ENCODE results near the gene LRRC42.

The LRRC42 gene

GRCh38 chr1:53942127-53942957 is 3.8 kb upstream of the LRRC42 start:
- no peak for DNase-seq (ENCODE audit: low read depth)

GRCh38 chr1:53943090-53943489 is 3.1 kb upstream of the LRRC42 start:
- DNase-seq (ENCODE audit: low read depth): no peak

- DNase-seq (ENCODE audit: low read depth): no peak
These were observed 2.6 kb upstream of the LRRC42 start for GRCh38 chr1:53943490-53944043.

GRCh38 chr1:53944469-53945182 is 1.5 kb upstream of the LRRC42 start:
- DNase-seq (ENCODE audit: low read depth): no peak

GRCh38 chr1:53945183-53945432 is 1.0 kb upstream of the LRRC42 start:
- no peak for DNase-seq (ENCODE audit: low read depth)

GRCh38 chr1:53945433-53946251 is 508 bp upstream of the LRRC42 start, which contains the start of gene IFT25:
TSS of gene IFT25 (minus strand) at chr1:53945699. CDS start at chr1:53940082, 5,617 bp downstream.
- DNase-seq (ENCODE audit: low read depth): peak; percentile 91

- no peak for DNase-seq (ENCODE audit: low read depth)
These were observed 1.2 kb downstream of the LRRC42 start for GRCh38 chr1:53947172-53947907.

- no peak for DNase-seq (ENCODE audit: low read depth)
These were observed 2.1 kb downstream of the LRRC42 start for GRCh38 chr1:53948291-53948690.

GRCh38 chr1:53949023-53949990 is 3.2 kb downstream of the LRRC42 start:
- DNase-seq (ENCODE audit: low read depth): no peak

- DNase-seq (ENCODE audit: low read depth): no peak
These were observed 5.5 kb downstream of the LRRC42 start for GRCh38 chr1:53951697-53952096.

- DNase-seq (ENCODE audit: low read depth): no peak
These were observed 8.0 kb downstream of the LRRC42 start for GRCh38 chr1:53954128-53954527.

GRCh38 chr1:53956308-53957168 is 10.4 kb downstream of the LRRC42 start:
- no peak for DNase-seq (ENCODE audit: low read depth)

GRCh38 chr1:53957194-53957818 is 11.2 kb downstream of the LRRC42 start:
- DNase-seq (ENCODE audit: low read depth): no peak

GRCh38 chr1:53959664-53960250 is 13.6 kb downstream of the LRRC42 start:
- no peak for DNase-seq (ENCODE audit: low read depth)

- DNase-seq (ENCODE audit: low read depth): no peak
These were observed 16.2 kb downstream of the LRRC42 start for GRCh38 chr1:53962395-53962794.

GRCh38 chr1:53963460-53963859 is 17.3 kb downstream of the LRRC42 start:
- no peak for DNase-seq (ENCODE audit: low read depth)

- no peak for DNase-seq (ENCODE audit: low read depth)
These were observed 18.0 kb downstream of the LRRC42 start for GRCh38 chr1:53964109-53964508.

GRCh38 chr1:53966794-53967193 is 20.6 kb downstream of the LRRC42 start:
- no peak for DNase-seq (ENCODE audit: low read depth)

Measured in CMK (cell line).